ENCODE data around the gene SNX25.

- TF ChIP-seq POLR2AphosphoS5 (IDR thresholded peaks at IDR 0.05; ENCODE audit: insufficient read depth in 1 of 2, low read depth in 1 of 2): no peak
- TF ChIP-seq POLR2A (IDR thresholded peaks at IDR 0.05): no peak
These were observed 13.0 kb upstream of the SNX25 start for GRCh38 chr4:185196437-185196836.

All from vagina (tissue), 2 donors.